ENCODE results near the gene CACNA1C. TPM values are rescaled to one million over a fixed set of nuclear protein-coding genes. Genes with fewer than 3 reads are reported as not detected.

CACNA1C gene
- total RNA-seq, 1 experiment from 2014 or later = 3.7 TPM

DNA sequence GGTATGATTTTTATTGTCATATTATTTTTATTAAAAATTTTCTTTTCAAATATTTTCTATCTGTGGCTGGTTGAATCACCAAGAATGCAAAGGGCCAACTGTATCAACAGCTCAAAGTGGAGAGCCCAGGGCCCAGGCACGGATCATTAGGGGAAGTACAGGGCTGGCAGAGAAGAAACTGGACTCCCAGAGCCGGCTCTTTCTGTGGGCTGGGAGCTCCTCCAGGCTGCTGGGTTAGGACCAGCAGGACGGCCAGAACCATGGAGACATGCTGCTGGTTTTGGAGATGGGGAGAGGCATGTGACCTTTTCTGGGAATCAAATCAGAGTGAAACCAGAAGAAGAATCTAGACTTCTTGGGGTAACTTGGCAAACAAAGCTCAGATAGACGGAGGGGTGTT, 220.5 kb downstream of the CACNA1C start:
- intact Hi-C loops (cut with micrococcal nuclease; ENCODE audit: unreplicated experiment) = no loop called here
- no peak for DNase-seq (ENCODE audit: low spot score)
- POLR2A ChIA-PET (ENCODE audit: low non-redundant PET) = no interaction called here
- no TSS peak for BruUV-seq (replicated peaks)
- TF ChIP-seq EZH2 (IDR thresholded peaks at IDR 0.05; ENCODE audit: borderline replicate concordance, low read depth, low read length, poor library complexity, severe bottlenecking) = no peak
- TF ChIP-seq, protein P1, sequence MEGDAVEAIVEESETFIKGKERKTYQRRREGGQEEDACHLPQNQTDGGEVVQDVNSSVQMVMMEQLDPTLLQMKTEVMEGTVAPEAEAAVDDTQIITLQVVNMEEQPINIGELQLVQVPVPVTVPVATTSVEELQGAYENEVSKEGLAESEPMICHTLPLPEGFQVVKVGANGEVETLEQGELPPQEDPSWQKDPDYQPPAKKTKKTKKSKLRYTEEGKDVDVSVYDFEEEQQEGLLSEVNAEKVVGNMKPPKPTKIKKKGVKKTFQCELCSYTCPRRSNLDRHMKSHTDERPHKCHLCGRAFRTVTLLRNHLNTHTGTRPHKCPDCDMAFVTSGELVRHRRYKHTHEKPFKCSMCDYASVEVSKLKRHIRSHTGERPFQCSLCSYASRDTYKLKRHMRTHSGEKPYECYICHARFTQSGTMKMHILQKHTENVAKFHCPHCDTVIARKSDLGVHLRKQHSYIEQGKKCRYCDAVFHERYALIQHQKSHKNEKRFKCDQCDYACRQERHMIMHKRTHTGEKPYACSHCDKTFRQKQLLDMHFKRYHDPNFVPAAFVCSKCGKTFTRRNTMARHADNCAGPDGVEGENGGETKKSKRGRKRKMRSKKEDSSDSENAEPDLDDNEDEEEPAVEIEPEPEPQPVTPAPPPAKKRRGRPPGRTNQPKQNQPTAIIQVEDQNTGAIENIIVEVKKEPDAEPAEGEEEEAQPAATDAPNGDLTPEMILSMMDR (conservative IDR thresholded peaks at IDR 0.05; ENCODE audit: low read depth, low read length) = no peak
- Histone ChIP-seq H3K4me1 (ENCODE audit: insufficient read depth, low read length, poor library complexity, severe bottlenecking) (no peaks in the 10 kb centered on the region), H3K36me3 (ENCODE audit: insufficient read depth, low read length, poor library complexity, severe bottlenecking) (no peaks in the 10 kb centered on the region), H3K27ac (ENCODE audit: low read depth, low read length, poor library complexity, severe bottlenecking) (no peak overlapping the region), H3K27me3 (replicated peaks; ENCODE audit: insufficient read depth, low read depth, low read length, poor library complexity) (no peaks in the 10 kb centered on the region), H3K9me3 (ENCODE audit: low read depth, low read length, poor library complexity, severe bottlenecking) (no peaks in the 10 kb centered on the region), H3K4me3 (ENCODE audit: low read depth, low read length, poor library complexity, severe bottlenecking) (no peak overlapping the region)
- CTCF ChIA-PET = no interaction called here

- no peak for DNase-seq (ENCODE audit: low spot score)
- H3K36me3 ChIP-seq (ENCODE audit: insufficient read depth, low read length, poor library complexity, severe bottlenecking) = no peaks in the 10 kb centered on the region
- BruUV-seq (replicated peaks) = no TSS peak
- TF ChIP-seq EZH2 (IDR thresholded peaks at IDR 0.05; ENCODE audit: borderline replicate concordance, low read depth, low read length, poor library complexity, severe bottlenecking) = no peak
- H3K27ac ChIP-seq (ENCODE audit: low read depth, low read length, poor library complexity, severe bottlenecking) = no peak overlapping the region
- H3K4me3 ChIP-seq (ENCODE audit: low read depth, low read length, poor library complexity, severe bottlenecking) = no peak overlapping the region
- intact Hi-C loops (cut with micrococcal nuclease; ENCODE audit: unreplicated experiment) = no loop called here
- H3K9me3 ChIP-seq (ENCODE audit: low read depth, low read length, poor library complexity, severe bottlenecking) = no peaks in the 10 kb centered on the region
- no peaks in the 10 kb centered on the region for H3K27me3 ChIP-seq (replicated peaks; ENCODE audit: insufficient read depth, low read depth, low read length, poor library complexity)
- POLR2A ChIA-PET (ENCODE audit: low non-redundant PET) = no interaction called here
- CTCF ChIA-PET = no interaction called here
- no peaks in the 10 kb centered on the region for H3K4me1 ChIP-seq (ENCODE audit: insufficient read depth, low read length, poor library complexity, severe bottlenecking)
Observed at GRCh38 chr12:2273751-2274150, 221.0 kb downstream of the CACNA1C start.

GRCh38 chr12:2274733-2275132, 221.9 kb downstream of the CACNA1C start:
- no peak for DNase-seq (ENCODE audit: low spot score)
- Histone ChIP-seq H3K36me3 (ENCODE audit: insufficient read depth, low read length, poor library complexity, severe bottlenecking) (no peaks in the 10 kb centered on the region), H3K27me3 (replicated peaks; ENCODE audit: insufficient read depth, low read depth, low read length, poor library complexity) (no peaks in the 10 kb centered on the region), H3K4me3 (ENCODE audit: low read depth, low read length, poor library complexity, severe bottlenecking) (no peak overlapping the region), H3K27ac (ENCODE audit: low read depth, low read length, poor library complexity, severe bottlenecking) (no peak overlapping the region), H3K9me3 (ENCODE audit: low read depth, low read length, poor library complexity, severe bottlenecking) (no peaks in the 10 kb centered on the region), H3K4me1 (ENCODE audit: insufficient read depth, low read length, poor library complexity, severe bottlenecking) (no peaks in the 10 kb centered on the region)
- POLR2A ChIA-PET (ENCODE audit: low non-redundant PET) = no interaction called here
- intact Hi-C loops (cut with micrococcal nuclease; ENCODE audit: unreplicated experiment) = no loop called here
- no TSS peak for BruUV-seq (replicated peaks)
- TF ChIP-seq, protein P1 (conservative IDR thresholded peaks at IDR 0.05; ENCODE audit: low read depth, low read length) = no peak
- no peak for TF ChIP-seq EZH2 (IDR thresholded peaks at IDR 0.05; ENCODE audit: borderline replicate concordance, low read depth, low read length, poor library complexity, severe bottlenecking)
- CTCF ChIA-PET = no interaction called here

GRCh38 chr12:2276288-2277033, 223.7 kb downstream of the CACNA1C start:
- Histone ChIP-seq H3K4me1 (ENCODE audit: insufficient read depth, low read length, poor library complexity, severe bottlenecking) (no peaks in the 10 kb centered on the region), H3K36me3 (ENCODE audit: insufficient read depth, low read length, poor library complexity, severe bottlenecking) (no peaks in the 10 kb centered on the region), H3K9me3 (ENCODE audit: low read depth, low read length, poor library complexity, severe bottlenecking) (peaks cover 3% of the 10 kb centered on the region), H3K27me3 (replicated peaks; ENCODE audit: insufficient read depth, low read depth, low read length, poor library complexity) (no peaks in the 10 kb centered on the region), H3K4me3 (ENCODE audit: low read depth, low read length, poor library complexity, severe bottlenecking) (no peak overlapping the region), H3K27ac (ENCODE audit: low read depth, low read length, poor library complexity, severe bottlenecking) (no peak overlapping the region)
- ChIA-PET CTCF (no interaction called here), POLR2A (ENCODE audit: low non-redundant PET) (no interaction called here)
- no peak for DNase-seq (ENCODE audit: low spot score)
- no peak for TF ChIP-seq EZH2 (IDR thresholded peaks at IDR 0.05; ENCODE audit: borderline replicate concordance, low read depth, low read length, poor library complexity, severe bottlenecking)
- TF ChIP-seq, protein P1 (conservative IDR thresholded peaks at IDR 0.05; ENCODE audit: low read depth, low read length) = no peak
- no TSS peak for BruUV-seq (replicated peaks)
- intact Hi-C loops (cut with micrococcal nuclease; ENCODE audit: unreplicated experiment) = no loop called here

All from A673 (cell line).